H1 (cell line): Measurements from ENCODE around the gene ATE1.

Source experiments
- ATF2 ChIP-seq: IDR thresholded peaks from 2 replicates; pipeline ENCODE4 v1.6.1; 2012; ENCODE audit warnings: low read length, inconsistent platforms
- CTCF ChIP-seq, 3 experiments: IDR thresholded peaks; 1 replicate in 2 of 3; 2 replicates in 1 of 3; pipeline versions ENCODE4 v1.5.1 to v1.6.1; 2011; ENCODE audit warnings: low read length in 3 of 3, mild to moderate bottlenecking in 3 of 3, inconsistent platforms in 2 of 3, low read depth in 1 of 3, moderate library complexity in 1 of 3; ENCODE audit not compliant: insufficient read depth in 1 of 3; ENCODE audit errors: control extremely low read depth in 1 of 3
- EZH2 ChIP-seq: fragments of 200-600 bp; sonication (generic); IDR thresholded peaks from 2 replicates; pipeline ENCODE4 v1.7.1; 2012; ENCODE audit warnings: low read depth, mild to moderate bottlenecking, moderate library complexity, low read length, inconsistent platforms; ENCODE audit not compliant: severe bottlenecking
- KDM4A ChIP-seq: IDR thresholded peaks from one replicate; pipeline ENCODE4 v1.7.1; 2012; ENCODE audit warnings: low read depth, mild to moderate bottlenecking, moderate library complexity, low read length, inconsistent platforms; ENCODE audit not compliant: severe bottlenecking
- PHF8 ChIP-seq: fragments of 200-600 bp; sonication (generic); conservative IDR thresholded peaks from 2 replicates; pipeline ENCODE4 v1.7.1; 2012; ENCODE audit warnings: low read depth, mild to moderate bottlenecking, inconsistent platforms, low read length, moderate library complexity
- POLR2AphosphoS5 ChIP-seq: IDR thresholded peaks from 2 replicates; pipeline ENCODE4 v1.6.1; 2011; ENCODE audit warnings: low read depth, low read length
- RFX5 ChIP-seq: IDR thresholded peaks from 2 replicates; pipeline ENCODE4 v1.6.1; 2011; ENCODE audit warnings: low read depth, low read length, improper control_type of control experiment, borderline replicate concordance
- SRF ChIP-seq: IDR thresholded peaks from 2 replicates; pipeline ENCODE4 v1.6.1; 2011; ENCODE audit warnings: mild to moderate bottlenecking, low read depth, low read length, moderate library complexity

GRCh38 chr10:121695731-121696464 is 231.9 kb downstream of the ATE1 start:
- TF ChIP-seq CTCF (IDR thresholded peaks at IDR 0.05; ENCODE audit: control extremely low read depth in 1 of 3, insufficient read depth in 1 of 3, low read depth in 1 of 3, low read length in 3 of 3) (no peak), RFX5 (no peak), SRF (no peak), EZH2 (no peak), POLR2AphosphoS5 (no peak), PHF8 (no peak), ATF2 (no peak), KDM4A (no peak)
